DMS 273 treated with DMSO at 0.1 percent for 48 hours (cell line): Measurements from ENCODE around the gene NPEPL1.

ENCODE experiments used
- DNase-seq: peaks from one replicate; lab custom pipeline; 2025; lab: John Stamatoyannopoulos, UW

NPEPL1 gene

GRCh38 chr20:58701431-58702160 lies 9.0 kb downstream of the NPEPL1 start:
- no peak for DNase-seq

GRCh38 chr20:58702161-58702510 lies 9.5 kb downstream of the NPEPL1 start:
- no peak for DNase-seq

- DNase-seq: no peak
Observed at GRCh38 chr20:58702859-58703648, 10.5 kb downstream of the NPEPL1 start.

GRCh38 chr20:58703765-58704371 lies 11.3 kb downstream of the NPEPL1 start:
- no peak for DNase-seq

- DNase-seq: no peak
Observed at GRCh38 chr20:58705208-58705926, 12.8 kb downstream of the NPEPL1 start.

GRCh38 chr20:58706150-58706892 lies 13.7 kb downstream of the NPEPL1 start:
- DNase-seq: no peak

GRCh38 chr20:58706975-58707681 lies 14.5 kb downstream of the NPEPL1 start:
- DNase-seq: no peak

GRCh38 chr20:58707770-58708169 lies 15.2 kb downstream of the NPEPL1 start:
- DNase-seq: no peak

- no peak for DNase-seq
Observed at GRCh38 chr20:58708246-58708931, 15.8 kb downstream of the NPEPL1 start.

GRCh38 chr20:58709013-58709702 lies 16.6 kb downstream of the NPEPL1 start:
- DNase-seq: no peak

- DNase-seq: no peak
Observed at GRCh38 chr20:58709703-58710039, 17.1 kb downstream of the NPEPL1 start.

GRCh38 chr20:58710481-58711265 lies 18.1 kb downstream of the NPEPL1 start:
- no peak for DNase-seq

GRCh38 chr20:58711266-58712051 lies 18.9 kb downstream of the NPEPL1 start:
- DNase-seq: no peak

- DNase-seq: no peak
Observed at GRCh38 chr20:58712151-58712791, 19.7 kb downstream of the NPEPL1 start.

GRCh38 chr20:58712806-58713731 lies 20.5 kb downstream of the NPEPL1 start:
- DNase-seq: no peak

GRCh38 chr20:58713801-58714339 lies 21.3 kb downstream of the NPEPL1 start:
- DNase-seq: no peak
